Lower leg skin (tissue), 3 donors: ENCODE results near the gene FANK1.

Experiments used
- POLR2A ChIP-seq, 2 donors: fragments of 450-650 bp; IDR thresholded peaks; one replicate each; pipeline ENCODE4 v1.6.1; 2016 to 2017; ENCODE audit warnings: antibody characterized with exemption in 2 of 2, mild to moderate bottlenecking in 1 of 2, moderate library complexity in 1 of 2
- TF ChIP-seq, protein P1 (sequence below), 3 donors: fragments of 450-650 bp; IDR thresholded peaks; one replicate each; pipeline ENCODE4 v1.5.1; 2016; ENCODE audit warnings: antibody characterized with exemption in 3 of 3, mild to moderate bottlenecking in 3 of 3, moderate library complexity in 2 of 3

DNA sequence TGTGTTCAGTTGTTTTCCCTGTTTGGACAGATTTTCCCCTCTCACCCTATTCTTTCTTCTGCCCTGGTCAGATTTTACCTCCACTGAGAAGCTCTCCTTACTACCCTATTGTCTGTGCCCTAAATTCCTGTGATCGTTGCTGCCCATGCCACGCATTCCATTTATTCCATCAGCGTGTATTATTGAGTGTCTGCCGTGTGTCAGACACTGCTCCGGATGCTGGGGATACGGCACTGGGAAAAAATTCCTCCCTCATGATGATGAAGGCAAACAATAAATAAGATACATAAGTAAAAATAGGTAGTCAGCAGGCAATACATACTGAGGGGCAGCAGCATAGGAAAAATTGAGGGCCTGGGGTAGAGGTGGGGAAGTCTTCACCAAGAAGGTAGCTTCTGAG is 86.8 kb downstream of the FANK1 start:
- TF ChIP-seq, protein P1, sequence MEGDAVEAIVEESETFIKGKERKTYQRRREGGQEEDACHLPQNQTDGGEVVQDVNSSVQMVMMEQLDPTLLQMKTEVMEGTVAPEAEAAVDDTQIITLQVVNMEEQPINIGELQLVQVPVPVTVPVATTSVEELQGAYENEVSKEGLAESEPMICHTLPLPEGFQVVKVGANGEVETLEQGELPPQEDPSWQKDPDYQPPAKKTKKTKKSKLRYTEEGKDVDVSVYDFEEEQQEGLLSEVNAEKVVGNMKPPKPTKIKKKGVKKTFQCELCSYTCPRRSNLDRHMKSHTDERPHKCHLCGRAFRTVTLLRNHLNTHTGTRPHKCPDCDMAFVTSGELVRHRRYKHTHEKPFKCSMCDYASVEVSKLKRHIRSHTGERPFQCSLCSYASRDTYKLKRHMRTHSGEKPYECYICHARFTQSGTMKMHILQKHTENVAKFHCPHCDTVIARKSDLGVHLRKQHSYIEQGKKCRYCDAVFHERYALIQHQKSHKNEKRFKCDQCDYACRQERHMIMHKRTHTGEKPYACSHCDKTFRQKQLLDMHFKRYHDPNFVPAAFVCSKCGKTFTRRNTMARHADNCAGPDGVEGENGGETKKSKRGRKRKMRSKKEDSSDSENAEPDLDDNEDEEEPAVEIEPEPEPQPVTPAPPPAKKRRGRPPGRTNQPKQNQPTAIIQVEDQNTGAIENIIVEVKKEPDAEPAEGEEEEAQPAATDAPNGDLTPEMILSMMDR (IDR thresholded peaks at IDR 0.05), result no peak
- TF ChIP-seq POLR2A (IDR thresholded peaks at IDR 0.05), result no peak
